ENCODE measurements around the gene CTDP1. TPM values are rescaled to one million over a fixed set of nuclear protein-coding genes. Genes with fewer than 3 reads are reported as not detected.

CTDP1 gene
- total RNA-seq, 1 experiment from 2014 or later, result 33.7 TPM

- Histone ChIP-seq H4K91ac (ENCODE audit: insufficient read length, low read depth, low read length) (no peak overlapping the region), H2AFZ (ENCODE audit: low read length) (no peak overlapping the region), H3T11ph (ENCODE audit: low read length) (no peak overlapping the region), H3K27ac (ENCODE audit: insufficient read length, low read depth, low read length) (no peak overlapping the region), H3K18ac (ENCODE audit: insufficient read length, low read depth, low read length) (no peak overlapping the region), H4K20me1 (ENCODE audit: control insufficient read depth, insufficient read depth, insufficient read length) (no peaks in the 10 kb centered on the region), H3K23ac (ENCODE audit: insufficient read length, low read depth, low read length) (no peak overlapping the region), H3K4me2 (ENCODE audit: insufficient read depth, insufficient read length, low read length) (no peak overlapping the region), H3K56ac (ENCODE audit: insufficient read length, low read depth, low read length) (no peak overlapping the region), H3K9me3 (ENCODE audit: control insufficient read depth, low read depth, low read length) (no peaks in the 10 kb centered on the region), H3K14ac (ENCODE audit: insufficient read depth, low read length) (no peak overlapping the region), H2BK120ac (ENCODE audit: low read depth, low read length, poor library complexity, severe bottlenecking) (no peak overlapping the region), H3K4me1 (ENCODE audit: insufficient read depth, low read length) (no peaks in the 10 kb centered on the region), H3K4ac (ENCODE audit: low read depth, low read length) (no peak overlapping the region), H2AK5ac (ENCODE audit: insufficient read length, low read length) (no peak overlapping the region), H2BK15ac (ENCODE audit: low read depth, low read length) (no peak overlapping the region), H2BK12ac (ENCODE audit: insufficient read length, low read depth, low read length) (no peak overlapping the region), H3K79me1 (ENCODE audit: insufficient read depth, low read depth, low read length, poor library complexity, severe bottlenecking) (no peaks in the 10 kb centered on the region), H3K23me2 (ENCODE audit: insufficient read length, low read depth, low read length, poor library complexity, severe bottlenecking) (no peaks in the 10 kb centered on the region), H3K9ac (ENCODE audit: extremely low read depth, insufficient read length, low read length) (no peak overlapping the region), H4K8ac (replicated peaks; ENCODE audit: insufficient read length, low read depth, low read length) (no peak overlapping the region), H4K5ac (ENCODE audit: insufficient read length, low read depth, low read length) (no peak overlapping the region), H2BK5ac (ENCODE audit: insufficient read length, low read length) (no peak overlapping the region), H2BK20ac (ENCODE audit: low read depth, low read length, poor library complexity, severe bottlenecking) (no peak overlapping the region), H3K27me3 (ENCODE audit: insufficient read depth, low read length) (no peaks in the 10 kb centered on the region; the same call in 1 of the 2 replicates), H3K79me2 (ENCODE audit: insufficient read depth, low read length) (no peaks in the 10 kb centered on the region)
- H3K4me1 Mint-ChIP-seq, result no peaks in the 10 kb centered on the region
- no peak overlapping the region for H3K27ac Mint-ChIP-seq
- H3K9me3 Mint-ChIP-seq, result 0 out of 5 replicates have a peak, but pooled peaks cover 0 to 6% of the 10 kb centered on the region in 2 experiments
- H3K36me3 Mint-ChIP-seq (ENCODE audit: insufficient read depth in 1 of 3, low read depth in 3 of 3), result no peaks in the 10 kb centered on the region
- TF ChIP-seq, protein P1, sequence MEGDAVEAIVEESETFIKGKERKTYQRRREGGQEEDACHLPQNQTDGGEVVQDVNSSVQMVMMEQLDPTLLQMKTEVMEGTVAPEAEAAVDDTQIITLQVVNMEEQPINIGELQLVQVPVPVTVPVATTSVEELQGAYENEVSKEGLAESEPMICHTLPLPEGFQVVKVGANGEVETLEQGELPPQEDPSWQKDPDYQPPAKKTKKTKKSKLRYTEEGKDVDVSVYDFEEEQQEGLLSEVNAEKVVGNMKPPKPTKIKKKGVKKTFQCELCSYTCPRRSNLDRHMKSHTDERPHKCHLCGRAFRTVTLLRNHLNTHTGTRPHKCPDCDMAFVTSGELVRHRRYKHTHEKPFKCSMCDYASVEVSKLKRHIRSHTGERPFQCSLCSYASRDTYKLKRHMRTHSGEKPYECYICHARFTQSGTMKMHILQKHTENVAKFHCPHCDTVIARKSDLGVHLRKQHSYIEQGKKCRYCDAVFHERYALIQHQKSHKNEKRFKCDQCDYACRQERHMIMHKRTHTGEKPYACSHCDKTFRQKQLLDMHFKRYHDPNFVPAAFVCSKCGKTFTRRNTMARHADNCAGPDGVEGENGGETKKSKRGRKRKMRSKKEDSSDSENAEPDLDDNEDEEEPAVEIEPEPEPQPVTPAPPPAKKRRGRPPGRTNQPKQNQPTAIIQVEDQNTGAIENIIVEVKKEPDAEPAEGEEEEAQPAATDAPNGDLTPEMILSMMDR (conservative IDR thresholded peaks at IDR 0.05), result no peak
- peaks cover 45% of the 10 kb centered on the region for H3K27me3 Mint-ChIP-seq (ENCODE audit: low read depth)
- WGBS (ENCODE audit: extremely low coverage, insufficient read length, low lambda C conversion rate), result no CpG with 5 or more reads among the region's 8 CpGs
- H3K4me3 Mint-ChIP-seq, result no peak overlapping the region
- no peak for DNase-seq
These were observed 100.9 kb downstream of the CTDP1 start for GRCh38 chr18:79780547-79780946.

Data from H9 (cell line).